ENCODE measurements around the gene SAP30L.

Gene SAP30L

DNA sequence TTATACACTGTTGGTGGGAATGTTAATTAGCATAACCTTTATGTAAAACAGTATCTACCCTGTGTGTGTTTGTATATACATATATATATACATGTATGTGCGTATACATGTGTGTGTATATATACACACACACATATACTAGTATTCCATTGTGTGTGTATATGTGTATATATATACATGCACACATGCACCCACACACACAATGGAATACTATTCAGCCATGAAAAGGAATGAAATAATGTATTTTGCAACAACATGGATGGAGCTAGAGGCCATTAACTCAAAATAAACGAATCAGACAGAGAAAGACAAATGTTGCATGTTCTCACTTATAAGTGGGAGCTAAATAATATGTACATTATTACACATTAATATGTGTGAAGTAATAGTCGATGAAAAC lies 17.6 kb upstream of the SAP30L start:
- no peak overlapping the region for H3K4me2 ChIP-seq (ENCODE audit: low read depth, low read length)
- H3K9ac ChIP-seq (ENCODE audit: low read length): no peak overlapping the region
- H3K79me2 ChIP-seq (ENCODE audit: low read length): no peaks in the 10 kb centered on the region
- DNase-seq: no peak
- H3K27me3 ChIP-seq (replicated peaks; ENCODE audit: insufficient read depth, low read length): no peaks in the 10 kb centered on the region
- no peaks in the 10 kb centered on the region for H3K4me1 ChIP-seq (ENCODE audit: low read length)
- H3K9me3 ChIP-seq (replicated peaks; ENCODE audit: insufficient read depth, low read length): no peaks in the 10 kb centered on the region
- H2AFZ ChIP-seq (ENCODE audit: low read length): no peak overlapping the region
- no peaks in the 10 kb centered on the region for H4K20me1 ChIP-seq (ENCODE audit: insufficient read depth, low read length)
- H3K27ac ChIP-seq (ENCODE audit: low read length): no peak overlapping the region
- no peaks in the 10 kb centered on the region for H3K36me3 ChIP-seq (replicated peaks; ENCODE audit: insufficient read depth, low read length)
- TF ChIP-seq EZH2 (optimal IDR thresholded peaks at IDR 0.05; ENCODE audit: low read depth, low read length) (no peak), EZH2phosphoT487 (IDR thresholded peaks at IDR 0.05; ENCODE audit: low read length) (no peak), CTCF (IDR thresholded peaks at IDR 0.05; ENCODE audit: low read length) (no peak)
- no peaks in the 10 kb centered on the region for H3K9me2 ChIP-seq (replicated peaks; ENCODE audit: insufficient read depth, low read length)
- no peaks in the 10 kb centered on the region for H3F3A ChIP-seq (ENCODE audit: insufficient read depth, low read length)
- no peak overlapping the region for H3K4me3 ChIP-seq (ENCODE audit: low read length)

DNA sequence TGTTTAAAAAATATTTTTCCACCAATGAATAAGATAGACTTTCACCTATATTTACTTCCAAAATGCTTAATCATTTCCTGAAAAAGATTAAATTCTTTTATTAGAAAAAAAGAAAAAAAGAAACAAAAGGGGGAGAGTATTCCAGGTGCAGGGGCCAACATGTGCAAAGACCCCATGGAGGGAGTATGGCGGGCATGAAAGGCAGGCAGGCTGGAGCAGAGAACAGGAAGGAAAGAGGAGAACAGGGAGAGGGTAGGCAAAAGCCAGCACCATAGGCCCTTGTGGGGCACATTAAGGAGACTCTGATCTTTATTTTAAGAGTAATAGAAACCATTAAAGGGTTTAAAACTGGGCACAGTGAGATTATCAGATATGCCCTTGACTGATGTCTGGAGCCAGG lies 16.5 kb upstream of the SAP30L start:
- no peak for DNase-seq
- Histone ChIP-seq H3K9ac (ENCODE audit: low read length) (no peak overlapping the region), H3K27ac (ENCODE audit: low read length) (no peak overlapping the region), H3K4me2 (ENCODE audit: low read depth, low read length) (no peak overlapping the region), H3K27me3 (replicated peaks; ENCODE audit: insufficient read depth, low read length) (no peaks in the 10 kb centered on the region), H3K9me3 (replicated peaks; ENCODE audit: insufficient read depth, low read length) (no peaks in the 10 kb centered on the region), H3K4me3 (ENCODE audit: low read length) (no peak overlapping the region), H3K36me3 (replicated peaks; ENCODE audit: insufficient read depth, low read length) (no peaks in the 10 kb centered on the region), H3F3A (ENCODE audit: insufficient read depth, low read length) (no peaks in the 10 kb centered on the region), H3K9me2 (replicated peaks; ENCODE audit: insufficient read depth, low read length) (no peaks in the 10 kb centered on the region), H4K20me1 (ENCODE audit: insufficient read depth, low read length) (no peaks in the 10 kb centered on the region), H2AFZ (ENCODE audit: low read length) (no peak overlapping the region), H3K4me1 (ENCODE audit: low read length) (no peaks in the 10 kb centered on the region), H3K79me2 (ENCODE audit: low read length) (no peaks in the 10 kb centered on the region)
- TF ChIP-seq CTCF (IDR thresholded peaks at IDR 0.05; ENCODE audit: low read length): no peak
- TF ChIP-seq EZH2 (optimal IDR thresholded peaks at IDR 0.05; ENCODE audit: low read depth, low read length): no peak
- no peak for TF ChIP-seq EZH2phosphoT487 (IDR thresholded peaks at IDR 0.05; ENCODE audit: low read length)

- no peak for TF ChIP-seq EZH2 (optimal IDR thresholded peaks at IDR 0.05; ENCODE audit: low read depth, low read length)
- TF ChIP-seq EZH2phosphoT487 (IDR thresholded peaks at IDR 0.05; ENCODE audit: low read length): no peak
- no peak for TF ChIP-seq CTCF (IDR thresholded peaks at IDR 0.05; ENCODE audit: low read length)
- no peak for DNase-seq
- H3K36me3 ChIP-seq (replicated peaks; ENCODE audit: insufficient read depth, low read length): no peaks in the 10 kb centered on the region
Observed at GRCh38 chr5:154430466-154430865, 15.3 kb upstream of the SAP30L start.

More at GRCh38 chr5:154430466-154430865, 15.3 kb upstream of the SAP30L start:
- no peaks in the 10 kb centered on the region for H4K20me1 ChIP-seq (ENCODE audit: insufficient read depth, low read length)
- no peak overlapping the region for H3K9ac ChIP-seq (ENCODE audit: low read length)
- H3K4me1 ChIP-seq (ENCODE audit: low read length): no peaks in the 10 kb centered on the region
- H3K27ac ChIP-seq (ENCODE audit: low read length): no peak overlapping the region
- no peak overlapping the region for H3K4me2 ChIP-seq (ENCODE audit: low read depth, low read length)
- no peak overlapping the region for H2AFZ ChIP-seq (ENCODE audit: low read length)
- H3K27me3 ChIP-seq (replicated peaks; ENCODE audit: insufficient read depth, low read length): no peaks in the 10 kb centered on the region
- no peaks in the 10 kb centered on the region for H3K79me2 ChIP-seq (ENCODE audit: low read length)
- no peak overlapping the region for H3K4me3 ChIP-seq (ENCODE audit: low read length)
- no peaks in the 10 kb centered on the region for H3F3A ChIP-seq (ENCODE audit: insufficient read depth, low read length)
- H3K9me2 ChIP-seq (replicated peaks; ENCODE audit: insufficient read depth, low read length): no peaks in the 10 kb centered on the region
- H3K9me3 ChIP-seq (replicated peaks; ENCODE audit: insufficient read depth, low read length): no peaks in the 10 kb centered on the region
